Gastrocnemius medialis (tissue), 4 donors: ENCODE results near the gene FAM199X.
A peak's percentile ranks its signal among the peaks of the same experiment; 100 is the strongest.

Source experiments
- CTCF ChIP-seq, 5 experiments: fragments of 450-650 bp in 3 of 5; fragments of 200-600 bp in 2 of 5; sonication (generic) in 2 of 5; IDR thresholded peaks in 4 of 5; conservative IDR thresholded peaks in 1 of 5; 1 replicate in 4 of 5; 2 replicates in 1 of 5; pipeline ENCODE4 v1.5.1; 2016 to 2019; ENCODE audit warnings: antibody characterized with exemption in 5 of 5, mild to moderate bottlenecking in 3 of 5, moderate library complexity in 3 of 5
- POLR2A ChIP-seq, 2 donors: fragments of 450-650 bp; IDR thresholded peaks; one replicate each; pipeline ENCODE4 v1.6.1; 2017; ENCODE audit warnings: antibody characterized with exemption in 2 of 2, mild to moderate bottlenecking in 2 of 2, moderate library complexity in 2 of 2

GRCh38 chrX:104195489-104196084, 29.3 kb downstream of the FAM199X start:
- peak; percentile 23 to 75 (median 34) for TF ChIP-seq CTCF (IDR thresholded peaks at IDR 0.05 in 4 of 5, conservative IDR thresholded peaks at IDR 0.05 in 1 of 5)
- no peak for TF ChIP-seq POLR2A (IDR thresholded peaks at IDR 0.05)
